Measurements from ENCODE around the gene ANO10.
"Not testable (repeated sequence)": the region's sequence is repeated elsewhere in the genome, so short reads cannot be mapped to it uniquely, and the experiment has no call there.

The ANO10 gene

GRCh38 chr3:43573576-43573975 lies 48.2 kb downstream of the ANO10 start:
- DNase-seq: no peak

DNA sequence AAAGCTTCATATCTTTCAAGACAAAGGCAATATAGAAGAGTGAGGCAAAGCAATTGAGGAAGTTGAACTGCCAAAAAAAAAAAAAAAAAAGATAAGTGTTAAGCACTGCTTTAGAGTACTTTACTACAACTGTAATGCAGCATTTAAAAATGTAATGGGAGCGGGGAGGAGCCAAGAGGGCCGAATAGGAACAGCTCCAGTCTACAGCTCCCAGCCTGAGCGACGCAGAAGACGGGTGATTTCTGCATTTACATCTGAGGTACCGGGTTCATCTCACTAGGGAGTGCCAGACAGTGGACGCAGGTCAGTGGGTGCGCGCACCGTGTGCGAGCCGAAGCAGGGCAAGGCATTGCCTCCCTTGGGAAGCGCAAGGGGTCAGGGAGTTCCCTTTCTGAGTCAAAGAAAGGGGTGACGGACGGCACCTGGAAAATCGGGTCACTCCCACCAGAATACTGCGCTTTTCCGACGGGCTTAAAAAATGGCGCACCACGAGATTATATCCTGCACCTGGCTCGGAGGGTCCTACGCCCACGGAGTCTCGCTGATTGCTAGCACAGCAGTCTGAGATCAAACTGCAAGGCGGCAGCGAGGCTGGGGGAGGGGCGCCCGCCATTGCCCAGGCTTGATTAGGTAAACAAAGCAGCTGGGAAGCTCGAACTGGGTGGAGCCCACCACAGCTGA lies 56.0 kb downstream of the ANO10 start:
- DNase-seq: not testable (repeated sequence)

DNA sequence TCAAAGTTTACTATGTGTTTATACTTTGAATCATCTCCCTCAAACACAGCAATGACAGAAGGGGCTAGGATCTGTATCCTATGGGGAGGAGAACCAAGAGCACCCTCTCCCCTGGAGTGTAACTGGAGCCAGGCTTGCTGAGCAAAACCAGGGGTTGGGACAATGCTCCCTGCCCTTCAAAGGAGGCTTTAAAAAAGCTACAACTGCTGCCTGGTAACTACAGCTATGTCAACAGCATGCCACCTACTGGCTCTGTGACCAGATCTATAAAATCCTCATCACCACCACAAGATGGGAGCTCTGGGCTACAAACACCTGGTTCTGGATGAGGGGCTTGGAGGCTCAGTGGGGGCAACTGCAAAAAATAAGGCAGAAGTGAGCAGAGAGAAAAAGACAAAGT lies 61.9 kb downstream of the ANO10 start:
- no peak for DNase-seq

DNA sequence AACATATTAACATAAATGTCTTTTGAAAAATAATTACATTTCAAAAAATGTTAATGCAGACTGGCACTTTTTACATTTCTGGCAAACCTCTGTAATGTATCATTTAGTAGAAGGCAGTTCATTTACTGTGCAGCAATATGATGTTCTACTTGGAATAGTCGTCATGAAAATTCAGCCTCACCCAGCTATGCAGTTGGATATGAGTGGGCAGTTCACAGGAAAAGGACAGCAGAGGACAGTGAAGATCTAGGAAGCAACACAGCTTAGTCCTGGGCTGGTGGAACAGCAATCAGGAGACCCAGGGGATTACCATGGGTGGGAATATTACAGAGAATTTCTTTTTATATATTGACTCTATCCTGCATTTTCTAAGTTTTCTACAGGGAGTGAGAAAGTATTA lies 63.6 kb downstream of the ANO10 start:
- DNase-seq: no peak

DNA sequence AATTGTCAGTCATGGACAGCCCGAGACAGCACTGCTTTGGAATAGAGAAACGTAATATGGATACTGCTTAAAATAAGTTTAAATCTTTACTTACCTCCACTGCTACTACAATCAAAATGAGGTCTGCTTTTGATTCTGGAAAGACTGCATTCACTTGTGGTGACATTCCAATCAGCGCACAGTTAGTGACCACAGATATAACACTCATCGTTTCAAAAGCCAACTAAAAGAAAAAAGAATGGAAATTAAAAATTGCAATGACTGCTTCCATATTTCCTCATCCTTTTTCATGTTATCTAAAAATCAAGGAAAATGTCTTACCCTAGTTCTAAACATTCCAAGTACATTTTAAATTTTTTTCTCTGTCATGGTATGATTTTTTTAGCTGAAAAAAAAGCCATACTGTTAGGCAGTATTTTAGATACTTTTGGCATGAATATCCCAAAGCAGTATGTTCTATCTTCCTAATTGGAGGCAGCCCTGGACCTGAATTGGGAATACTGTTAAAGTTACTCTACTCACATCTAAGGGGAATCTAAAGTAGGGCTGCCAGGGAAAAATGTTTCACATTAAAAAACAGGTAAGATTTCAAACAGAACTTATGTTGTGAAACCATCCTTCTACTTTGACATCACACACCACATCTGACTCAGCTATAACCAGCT lies 72.1 kb downstream of the ANO10 start:
- no peak for DNase-seq

GRCh38 chr3:43544277-43544676 lies 77.5 kb downstream of the ANO10 start:
- DNase-seq: not testable (repeated sequence)

GRCh38 chr3:43542328-43543043 lies 79.3 kb downstream of the ANO10 start:
- DNase-seq: no peak

- no peak for DNase-seq
These were observed 81.2 kb downstream of the ANO10 start for GRCh38 chr3:43540624-43541023.

DNA sequence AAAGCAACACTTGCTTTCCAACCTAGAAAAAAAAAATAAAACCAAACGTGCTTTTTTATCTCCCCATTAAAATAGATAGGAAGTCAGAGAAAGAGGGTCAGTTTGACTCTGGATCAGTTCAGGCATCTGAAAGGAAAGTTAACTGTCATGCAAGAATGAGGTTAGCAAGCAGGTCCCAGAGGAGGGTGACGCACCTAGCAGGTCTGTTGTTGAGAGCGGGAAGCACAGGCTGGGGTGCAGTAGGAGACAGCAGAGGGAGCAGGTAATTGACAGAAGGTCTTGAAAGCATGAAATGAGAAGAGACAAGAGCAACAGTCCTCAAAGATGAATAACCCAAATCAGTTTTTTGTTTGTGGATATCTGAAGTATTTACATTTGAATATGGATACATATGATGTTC lies 82.5 kb downstream of the ANO10 start:
- DNase-seq: no peak

- DNase-seq: no peak
These were observed 84.6 kb downstream of the ANO10 start for GRCh38 chr3:43537225-43537624.

GRCh38 chr3:43534675-43535074 lies 87.1 kb downstream of the ANO10 start:
- no peak for DNase-seq

GRCh38 chr3:43533009-43533408 lies 88.8 kb downstream of the ANO10 start:
- no peak for DNase-seq

- no peak for DNase-seq
These were observed 90.0 kb downstream of the ANO10 start for GRCh38 chr3:43531835-43532234.

DNA sequence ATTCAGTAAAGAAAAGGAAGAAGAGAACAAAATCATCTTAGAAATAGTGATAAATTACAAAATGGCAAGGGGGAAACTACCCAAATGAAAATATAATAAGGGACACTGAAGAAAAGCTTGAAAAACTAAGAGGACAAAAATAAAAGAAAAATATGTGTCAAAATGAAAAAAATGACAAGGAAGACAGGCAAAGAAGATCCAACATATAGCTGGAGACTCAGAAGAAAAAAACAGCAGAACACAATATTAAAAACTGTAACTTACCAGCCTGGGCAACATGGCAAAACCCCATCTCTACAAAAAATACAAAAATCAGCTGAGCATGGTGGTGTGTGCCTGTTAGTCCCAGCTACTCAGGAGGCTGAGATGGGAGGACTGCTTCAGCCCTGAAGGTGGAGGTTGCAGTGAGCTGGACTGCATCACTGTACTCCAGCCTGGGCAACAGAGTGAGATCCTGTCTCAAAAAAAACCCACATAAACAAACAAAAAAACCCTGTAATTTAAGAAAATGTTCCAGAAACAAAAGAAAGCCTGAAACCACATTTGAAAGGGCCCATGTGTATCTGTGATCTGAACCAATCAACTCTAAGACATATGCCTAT lies 93.2 kb downstream of the ANO10 start:
- no peak for DNase-seq

GRCh38 chr3:43526956-43527355 lies 94.9 kb downstream of the ANO10 start:
- no peak for DNase-seq

DNA sequence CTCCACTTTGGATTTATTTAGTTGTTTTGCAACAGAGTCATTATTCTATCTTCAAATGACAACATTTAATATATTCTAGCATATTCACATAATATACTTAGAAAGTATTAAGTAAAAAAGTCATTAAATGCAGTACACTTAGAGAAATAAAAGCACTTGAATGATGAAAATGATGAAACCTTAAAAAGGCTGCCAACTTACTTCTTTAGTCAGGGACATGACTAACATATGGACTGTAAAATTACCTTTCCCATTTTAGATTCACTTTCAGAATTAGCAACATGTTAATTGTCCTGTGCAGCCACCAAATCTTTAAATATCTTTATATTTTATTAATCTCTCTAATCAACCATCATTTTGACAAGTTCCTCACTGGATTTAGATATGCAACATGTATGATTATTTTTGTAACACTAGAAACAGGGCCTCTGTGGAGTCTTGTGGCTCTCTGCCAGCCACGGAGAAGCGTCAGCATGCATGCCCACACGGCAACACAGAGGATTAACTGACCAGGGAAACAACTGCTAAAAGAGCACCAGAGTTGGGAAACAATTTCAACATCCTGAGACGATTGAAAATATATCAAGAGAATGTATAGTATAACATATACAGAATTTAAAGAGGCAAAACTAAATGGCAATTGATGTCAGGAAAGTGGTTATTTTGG lies 95.7 kb downstream of the ANO10 start:
- DNase-seq: no peak

DNA sequence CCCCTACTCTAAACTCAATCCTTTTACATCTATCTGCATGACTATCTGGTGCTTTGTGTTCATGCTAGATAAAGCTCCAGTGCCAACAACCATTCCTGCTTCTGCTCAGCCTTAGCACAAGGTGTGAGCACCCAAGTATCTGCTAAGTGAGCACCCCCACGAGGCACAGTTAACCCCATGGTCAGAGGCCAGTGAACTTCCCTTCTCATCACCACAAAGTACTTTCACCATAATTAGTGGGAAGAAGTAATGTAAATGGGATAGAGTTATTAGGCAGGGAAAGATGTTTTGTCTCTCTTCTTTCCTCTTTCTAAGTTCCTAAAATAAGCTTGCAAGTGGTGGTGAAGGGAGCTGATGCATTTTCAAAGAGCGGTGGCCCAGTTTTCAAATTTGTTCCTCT lies 96.4 kb downstream of the ANO10 start:
- DNase-seq: no peak

- DNase-seq: no peak
These were observed 98.3 kb downstream of the ANO10 start for GRCh38 chr3:43523454-43524053.

DNA sequence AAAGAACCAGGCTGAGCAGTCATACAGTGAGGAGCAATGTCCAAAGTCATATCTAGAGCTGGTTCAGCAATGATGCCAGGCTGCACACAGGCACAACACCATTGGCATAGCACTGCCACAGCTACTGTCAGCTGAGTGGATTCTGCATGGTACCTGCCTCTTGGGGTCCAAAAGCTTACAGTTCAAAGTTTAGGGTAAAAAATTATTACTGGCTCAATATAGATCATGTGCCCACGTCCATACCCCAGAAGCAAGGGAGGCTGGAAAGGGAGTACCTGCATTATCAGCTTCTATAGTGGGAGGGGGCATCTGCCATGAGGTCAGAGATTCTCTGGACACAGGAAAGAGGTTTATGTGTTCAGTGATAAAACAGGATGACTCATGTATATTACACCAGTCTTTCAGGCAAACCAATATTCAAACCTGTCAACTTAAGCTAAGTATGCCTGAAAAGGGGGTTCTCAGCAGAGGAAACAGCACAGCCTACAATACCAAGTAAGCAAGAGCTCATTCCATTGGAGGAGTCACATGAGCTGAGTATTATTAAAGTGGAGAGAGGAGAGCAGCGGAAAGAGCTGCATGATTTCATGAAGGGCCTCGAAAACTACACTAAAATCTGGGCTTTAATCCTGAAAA lies 99.0 kb downstream of the ANO10 start:
- DNase-seq: no peak

DNA sequence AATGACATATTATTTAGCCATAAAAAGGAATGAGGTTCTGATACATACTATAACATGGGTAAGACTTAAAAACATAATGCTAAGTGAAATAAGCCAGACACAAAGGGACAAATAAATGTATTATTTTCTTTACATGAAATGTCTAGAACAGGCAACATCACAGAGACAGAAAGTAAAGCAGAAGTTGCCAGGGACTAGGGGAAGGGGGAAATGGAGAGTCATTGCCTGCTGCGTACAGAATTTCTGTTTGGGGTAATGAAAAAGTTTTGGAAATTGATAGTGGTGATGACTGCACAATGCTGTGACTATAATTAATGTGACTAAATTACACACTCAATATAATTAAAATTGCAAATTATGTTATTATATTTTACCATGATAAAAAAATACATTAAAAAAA lies 99.9 kb downstream of the ANO10 start:
- DNase-seq: no peak

- DNase-seq: not testable (repeated sequence)
These were observed 103.3 kb downstream of the ANO10 start for GRCh38 chr3:43518515-43518914.

DNA sequence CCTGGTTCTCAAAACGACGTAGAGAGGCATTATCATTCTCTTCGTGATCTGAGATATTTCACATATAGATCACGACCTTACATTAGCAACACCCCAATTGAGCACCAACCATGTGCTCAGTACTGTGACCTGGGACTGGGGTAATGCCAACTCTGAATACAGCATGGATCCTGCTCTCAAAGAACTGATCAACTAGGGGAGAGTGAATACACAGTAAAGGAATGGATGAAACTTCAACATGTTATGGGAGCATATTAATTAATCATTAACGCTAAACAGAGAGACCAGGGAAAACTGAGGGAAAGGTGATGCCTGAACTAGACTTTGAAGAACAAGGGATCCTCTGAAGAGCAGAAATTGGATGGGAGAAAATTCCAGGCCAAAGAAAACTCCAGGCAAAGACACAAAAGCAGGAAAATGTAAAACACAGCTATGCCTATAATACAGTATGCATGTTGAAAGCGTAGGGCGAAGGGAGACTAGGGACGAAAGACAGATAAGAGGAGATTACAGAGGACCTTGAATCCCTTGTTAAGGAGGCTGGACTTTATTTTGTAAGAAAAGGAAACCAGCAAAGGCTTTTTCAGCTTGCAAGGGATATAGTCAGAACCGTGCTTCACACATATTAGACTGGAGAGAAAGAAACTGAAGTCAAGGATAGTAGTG lies 105.7 kb downstream of the ANO10 start:
- no peak for DNase-seq
